Duodenal mucosa (tissue), 2 donors: ENCODE results near the gene SIGLEC14.

ENCODE experiments used
- H3K27ac ChIP-seq: one replicate; pipeline ENCODE4 v1.7.0; 2013; ENCODE audit warnings: low read depth, low read length
- H3K27me3 ChIP-seq, 2 donors: one replicate each; pipeline ENCODE4 v1.7.0; 2013; ENCODE audit warnings: low read length in 2 of 2, control low read depth in 1 of 2; ENCODE audit not compliant: insufficient read depth in 2 of 2, control insufficient read depth in 1 of 2
- H3K36me3 ChIP-seq, 2 donors: one replicate each; pipeline ENCODE4 v1.7.0; 2013; ENCODE audit warnings: low read length in 2 of 2, control low read depth in 1 of 2; ENCODE audit not compliant: insufficient read depth in 2 of 2, control insufficient read depth in 1 of 2
- H3K4me1 ChIP-seq, 2 donors: one replicate each; pipeline ENCODE4 v1.7.0; 2013; ENCODE audit warnings: low read length in 2 of 2, control low read depth in 1 of 2; ENCODE audit not compliant: insufficient read depth in 2 of 2, control insufficient read depth in 1 of 2
- H3K4me3 ChIP-seq, 2 donors: one replicate each; pipeline ENCODE4 v1.7.0; 2013; ENCODE audit warnings: low read length in 2 of 2, low read depth in 1 of 2
- H3K9ac ChIP-seq, 2 donors: one replicate each; pipeline ENCODE4 v1.7.0; 2013; ENCODE audit warnings: low read length in 2 of 2, low read depth in 1 of 2
- H3K9me3 ChIP-seq, 2 donors: one replicate each; pipeline ENCODE4 v1.7.0; 2013; ENCODE audit warnings: low read length in 2 of 2, control low read depth in 1 of 2; ENCODE audit not compliant: control insufficient read depth in 1 of 2

The SIGLEC14 gene

GRCh38 chr19:51690454-51691073 is 43.9 kb upstream of the SIGLEC14 start:
- Histone ChIP-seq H3K9ac (peak overlapping the region; percentile 54 to 76), H3K9me3 (no peaks in the 10 kb centered on the region), H3K27ac (peak overlapping the region; percentile 78), H3K4me3 (peak overlapping the region; percentile 73 to 76), H3K4me1 (peaks cover 2 to 15% of the 10 kb centered on the region in 2 donors), H3K27me3 (peaks cover 14 to 21% of the 10 kb centered on the region in 2 donors), H3K36me3 (peaks cover 0 to 12% of the 10 kb centered on the region in 2 donors)

GRCh38 chr19:51689751-51690453 is 43.3 kb upstream of the SIGLEC14 start:
- Histone ChIP-seq H3K4me1 (peaks cover 2 to 15% of the 10 kb centered on the region in 2 donors), H3K27me3 (peaks cover 14 to 21% of the 10 kb centered on the region in 2 donors)

GRCh38 chr19:51688671-51689571 is 42.3 kb upstream of the SIGLEC14 start:
- peaks cover 2 to 15% of the 10 kb centered on the region in 2 donors for H3K4me1 ChIP-seq

More at GRCh38 chr19:51689751-51690453, 43.3 kb upstream of the SIGLEC14 start:
- Histone ChIP-seq H3K9ac (peak overlapping the region; percentile 54 to 76), H3K36me3 (peaks cover 0 to 8% of the 10 kb centered on the region in 2 donors), H3K9me3 (no peaks in the 10 kb centered on the region), H3K27ac (peak overlapping the region; percentile 78), H3K4me3 (peak overlapping the region; percentile 73 to 76)

GRCh38 chr19:51687791-51688670 is 41.4 kb upstream of the SIGLEC14 start:
- Histone ChIP-seq H3K9me3 (no peaks in the 10 kb centered on the region), H3K36me3 (no peaks in the 10 kb centered on the region), H3K4me3 (peak overlapping the region; percentile 6 to 59), H3K27ac (peak overlapping the region; percentile 69), H3K4me1 (peaks cover 2 to 15% of the 10 kb centered on the region in 2 donors), H3K27me3 (peaks cover 14 to 21% of the 10 kb centered on the region in 2 donors), H3K9ac (peak overlapping the region; percentile 14 to 54)

More at GRCh38 chr19:51688671-51689571, 42.3 kb upstream of the SIGLEC14 start:
- Histone ChIP-seq H3K9me3 (no peaks in the 10 kb centered on the region), H3K4me3 (peak overlapping the region; percentile 6 to 76), H3K9ac (peak overlapping the region in 1 of 2 donors; percentile 54), H3K27me3 (peaks cover 14 to 21% of the 10 kb centered on the region in 2 donors), H3K27ac (peak overlapping the region; percentile 74), H3K36me3 (no peaks in the 10 kb centered on the region)

- H3K4me1 ChIP-seq, result peaks cover 2 to 10% of the 10 kb centered on the region in 2 donors
- H3K4me3 ChIP-seq, result no peak overlapping the region
- no peak overlapping the region for H3K9ac ChIP-seq
- H3K27ac ChIP-seq, result no peak overlapping the region
- no peaks in the 10 kb centered on the region for H3K36me3 ChIP-seq
- peaks cover 14 to 21% of the 10 kb centered on the region in 2 donors for H3K27me3 ChIP-seq
- H3K9me3 ChIP-seq, result no peaks in the 10 kb centered on the region
Measured at GRCh38 chr19:51686171-51686570, 39.5 kb upstream of the SIGLEC14 start.

GRCh38 chr19:51681286-51681941 is 34.8 kb upstream of the SIGLEC14 start:
- Histone ChIP-seq H3K9ac (no peak overlapping the region), H3K9me3 (no peaks in the 10 kb centered on the region), H3K27me3 (no peaks in the 10 kb centered on the region), H3K4me3 (no peak overlapping the region), H3K27ac (no peak overlapping the region), H3K36me3 (no peaks in the 10 kb centered on the region), H3K4me1 (no peaks in the 10 kb centered on the region)

GRCh38 chr19:51680474-51680873 is 33.8 kb upstream of the SIGLEC14 start:
- H3K4me1 ChIP-seq, result no peaks in the 10 kb centered on the region
- no peaks in the 10 kb centered on the region for H3K27me3 ChIP-seq
- no peaks in the 10 kb centered on the region for H3K36me3 ChIP-seq
- no peak overlapping the region for H3K27ac ChIP-seq
- H3K9ac ChIP-seq, result no peak overlapping the region
- H3K9me3 ChIP-seq, result no peaks in the 10 kb centered on the region
- no peak overlapping the region for H3K4me3 ChIP-seq

- H3K9me3 ChIP-seq, result no peaks in the 10 kb centered on the region
- no peak overlapping the region for H3K9ac ChIP-seq
- H3K36me3 ChIP-seq, result no peaks in the 10 kb centered on the region
- H3K27ac ChIP-seq, result no peak overlapping the region
- H3K4me1 ChIP-seq, result no peaks in the 10 kb centered on the region
- H3K27me3 ChIP-seq, result no peaks in the 10 kb centered on the region
- no peak overlapping the region for H3K4me3 ChIP-seq
Measured at GRCh38 chr19:51676566-51677083, 30.0 kb upstream of the SIGLEC14 start.
